ENCODE results near the gene SOHLH2. TPM values are rescaled to one million over a fixed set of nuclear protein-coding genes. Genes with fewer than 3 reads are reported as not detected.

The SOHLH2 gene
- total RNA-seq, 1 donor from 2014 or later: 0.53 TPM

GRCh38 chr13:36211567-36211966, 2.8 kb downstream of the SOHLH2 start:
- no peak for TF ChIP-seq CTCF (IDR thresholded peaks at IDR 0.05; ENCODE audit: insufficient read depth, low read length, severe bottlenecking)
- no peak for FAIRE-seq
- Histone ChIP-seq H3K4me3 (ENCODE audit: low read depth, low read length) (no peak overlapping the region), H3K27me3 (ENCODE audit: control insufficient read depth, insufficient read depth, low read length) (no peaks in the 10 kb centered on the region), H3K36me3 (ENCODE audit: control insufficient read depth, insufficient read depth, low read length) (no peaks in the 10 kb centered on the region)
- DNase-seq (ENCODE audit: low read depth): no peak

GRCh38 chr13:36210738-36211137, 3.6 kb downstream of the SOHLH2 start:
- TF ChIP-seq CTCF (IDR thresholded peaks at IDR 0.05; ENCODE audit: insufficient read depth, low read length, severe bottlenecking): no peak
- Histone ChIP-seq H3K36me3 (ENCODE audit: control insufficient read depth, insufficient read depth, low read length) (no peaks in the 10 kb centered on the region), H3K27me3 (ENCODE audit: control insufficient read depth, insufficient read depth, low read length) (no peaks in the 10 kb centered on the region), H3K4me3 (ENCODE audit: low read depth, low read length) (no peak overlapping the region)
- no peak for DNase-seq (ENCODE audit: low read depth)
- FAIRE-seq: no peak

- H3K4me3 ChIP-seq (ENCODE audit: low read depth, low read length): no peak overlapping the region
- H3K36me3 ChIP-seq (ENCODE audit: control insufficient read depth, insufficient read depth, low read length): no peaks in the 10 kb centered on the region
- H3K27me3 ChIP-seq (ENCODE audit: control insufficient read depth, insufficient read depth, low read length): no peaks in the 10 kb centered on the region
- no peak for TF ChIP-seq CTCF (IDR thresholded peaks at IDR 0.05; ENCODE audit: insufficient read depth, low read length, severe bottlenecking)
- FAIRE-seq (no peak), DNase-seq (ENCODE audit: low read depth) (no peak)
Measured at GRCh38 chr13:36207672-36208071, 6.7 kb downstream of the SOHLH2 start.

GRCh38 chr13:36193151-36193855, 21.1 kb downstream of the SOHLH2 start:
- Histone ChIP-seq H3K27me3 (ENCODE audit: control insufficient read depth, insufficient read depth, low read length) (no peaks in the 10 kb centered on the region), H3K36me3 (ENCODE audit: control insufficient read depth, insufficient read depth, low read length) (no peaks in the 10 kb centered on the region), H3K4me3 (ENCODE audit: low read depth, low read length) (no peak overlapping the region)
- FAIRE-seq (no peak), DNase-seq (ENCODE audit: low read depth) (peak; percentile 53)
- TF ChIP-seq CTCF (IDR thresholded peaks at IDR 0.05; ENCODE audit: insufficient read depth, low read length, severe bottlenecking): no peak

- Histone ChIP-seq H3K27me3 (ENCODE audit: control insufficient read depth, insufficient read depth, low read length) (no peaks in the 10 kb centered on the region), H3K36me3 (ENCODE audit: control insufficient read depth, insufficient read depth, low read length) (no peaks in the 10 kb centered on the region), H3K4me3 (ENCODE audit: low read depth, low read length) (no peak overlapping the region)
- no peak for TF ChIP-seq CTCF (IDR thresholded peaks at IDR 0.05; ENCODE audit: insufficient read depth, low read length, severe bottlenecking)
- FAIRE-seq: no peak
- DNase-seq (ENCODE audit: low read depth): no peak
Measured at GRCh38 chr13:36192166-36192565, 22.2 kb downstream of the SOHLH2 start.

- no peak for DNase-seq (ENCODE audit: low read depth)
- FAIRE-seq: no peak
Measured at GRCh38 chr13:36190771-36191170, 23.6 kb downstream of the SOHLH2 start.

More at GRCh38 chr13:36190771-36191170, 23.6 kb downstream of the SOHLH2 start:
- no peak overlapping the region for H3K4me3 ChIP-seq (ENCODE audit: low read depth, low read length)
- no peaks in the 10 kb centered on the region for H3K36me3 ChIP-seq (ENCODE audit: control insufficient read depth, insufficient read depth, low read length)
- TF ChIP-seq CTCF (IDR thresholded peaks at IDR 0.05; ENCODE audit: insufficient read depth, low read length, severe bottlenecking): no peak
- H3K27me3 ChIP-seq (ENCODE audit: control insufficient read depth, insufficient read depth, low read length): no peaks in the 10 kb centered on the region

All from bronchial epithelial cell (primary cell).